Stimulated activated CD4-positive, alpha-beta T cell treated with anti-CD3 and anti-CD28 coated beads, Interleukin-1b, Interleukin-23, amount 100 ng/mL, for 48 hours (primary cell): ENCODE results near the gene WDR6.

ENCODE experiments used
- DNase-seq: peaks from one replicate; pipeline ENCODE4 v3.0.0-alpha.2; 2020

The WDR6 gene

GRCh38 chr3:49015072-49015471, 7.9 kb downstream of the WDR6 start:
- DNase-seq = no peak

- DNase-seq = no peak
Measured at GRCh38 chr3:49015765-49016164, 8.6 kb downstream of the WDR6 start.

- no peak for DNase-seq
Measured at GRCh38 chr3:49016414-49017228, 9.4 kb downstream of the WDR6 start.

GRCh38 chr3:49017229-49017970, 10.2 kb downstream of the WDR6 start:
- no peak for DNase-seq

GRCh38 chr3:49017971-49018706, 10.9 kb downstream of the WDR6 start, which contains the start of gene DALRD3:
TSS of gene DALRD3 (minus strand) at chr3:49018580. CDS start at chr3:49018564, 16 bp downstream.
- DNase-seq = peak; percentile 53

- no peak for DNase-seq
Measured at GRCh38 chr3:49018707-49019006, 11.5 kb downstream of the WDR6 start.

GRCh38 chr3:49019941-49020329, 12.7 kb downstream of the WDR6 start:
- DNase-seq = no peak

GRCh38 chr3:49020330-49021212, 13.4 kb downstream of the WDR6 start:
- DNase-seq = peak; percentile 34

GRCh38 chr3:49021213-49021812, 14.1 kb downstream of the WDR6 start:
- peak; percentile 97 for DNase-seq

GRCh38 chr3:49021813-49022687, 14.9 kb downstream of the WDR6 start, which contains the start of gene NDUFAF3:
TSS of gene NDUFAF3 (plus strand) at chr3:49022121. CDS start at chr3:49022145, 24 bp downstream.
- peak; percentile 94 for DNase-seq

- peak; percentile 34 for DNase-seq
Measured at GRCh38 chr3:49022688-49023171, 15.5 kb downstream of the WDR6 start.

- DNase-seq = no peak
Measured at GRCh38 chr3:49023775-49024174, 16.6 kb downstream of the WDR6 start.

- no peak for DNase-seq
Measured at GRCh38 chr3:49024449-49024848, 17.3 kb downstream of the WDR6 start.

- no peak for DNase-seq
Measured at GRCh38 chr3:49025005-49025792, 18.0 kb downstream of the WDR6 start.

GRCh38 chr3:49025793-49026520, 18.8 kb downstream of the WDR6 start:
- DNase-seq = no peak

GRCh38 chr3:49026536-49026935, 19.3 kb downstream of the WDR6 start:
- no peak for DNase-seq

- DNase-seq = no peak
Measured at GRCh38 chr3:49027634-49028033, 20.4 kb downstream of the WDR6 start.

GRCh38 chr3:49028298-49028672, 21.1 kb downstream of the WDR6 start:
- DNase-seq = no peak
